IPS DF 4.7 (cell line): ENCODE data around the gene NPFFR1.
"Not testable (repeated sequence)": the region's sequence is repeated elsewhere in the genome, so short reads cannot be mapped to it uniquely, and the experiment has no call there.

ENCODE experiments used
- DNase-seq: peaks from one replicate; pipeline ENCODE4 v3.0.0-alpha.2; 2013; ENCODE audit warnings: low spot score; ENCODE audit errors: extremely low read depth

The NPFFR1 gene

DNA sequence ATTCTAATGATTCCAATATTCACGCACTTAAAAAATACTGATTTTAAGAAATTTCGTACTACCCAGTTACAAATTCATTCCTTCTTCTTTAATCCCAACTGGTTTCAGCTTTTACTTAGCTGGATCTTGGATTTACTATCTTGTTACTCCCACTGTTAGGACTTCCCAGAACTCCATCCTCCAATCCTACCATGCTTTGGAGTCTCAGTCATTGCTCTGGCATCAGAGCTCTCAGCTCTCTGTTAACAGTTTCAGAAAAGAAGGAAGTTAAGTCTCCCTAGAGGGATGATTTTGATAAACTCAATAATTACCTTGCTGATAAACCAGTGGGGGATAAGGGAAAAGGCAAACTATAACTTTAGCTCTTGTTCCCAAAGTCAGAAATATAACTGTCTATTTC, 60.1 kb downstream of the NPFFR1 start:
- DNase-seq = no peak

DNA sequence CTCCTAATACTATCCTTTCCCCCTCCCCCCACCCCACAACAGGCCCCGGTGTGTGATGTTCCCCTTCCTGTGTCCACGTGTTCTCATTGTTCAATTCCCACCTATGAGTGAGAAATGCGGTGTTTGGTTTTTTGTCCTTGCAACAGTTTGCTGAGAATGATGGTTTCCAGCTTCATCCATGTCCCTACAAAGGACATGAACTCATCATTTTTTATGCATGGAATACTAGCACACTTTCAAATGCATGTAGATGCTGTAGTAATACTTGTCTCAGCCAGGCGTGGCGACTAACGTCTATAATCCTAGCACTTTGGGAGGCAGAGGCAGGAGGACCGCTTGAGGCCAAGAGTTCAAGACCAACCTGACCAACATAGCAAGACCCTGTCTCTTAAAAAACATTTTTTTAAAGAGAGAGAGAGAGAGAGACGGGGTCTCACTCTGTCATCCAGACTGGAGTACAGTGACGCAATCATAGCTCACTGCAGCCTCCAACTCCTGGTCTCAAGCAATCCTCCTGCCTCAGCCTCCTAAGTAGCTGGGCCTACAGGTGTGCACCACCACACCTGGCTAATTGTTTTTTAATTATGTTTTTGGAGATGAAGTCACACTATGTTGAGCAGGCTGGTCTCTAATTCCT, 60.9 kb downstream of the NPFFR1 start:
- DNase-seq = not testable (repeated sequence)

DNA sequence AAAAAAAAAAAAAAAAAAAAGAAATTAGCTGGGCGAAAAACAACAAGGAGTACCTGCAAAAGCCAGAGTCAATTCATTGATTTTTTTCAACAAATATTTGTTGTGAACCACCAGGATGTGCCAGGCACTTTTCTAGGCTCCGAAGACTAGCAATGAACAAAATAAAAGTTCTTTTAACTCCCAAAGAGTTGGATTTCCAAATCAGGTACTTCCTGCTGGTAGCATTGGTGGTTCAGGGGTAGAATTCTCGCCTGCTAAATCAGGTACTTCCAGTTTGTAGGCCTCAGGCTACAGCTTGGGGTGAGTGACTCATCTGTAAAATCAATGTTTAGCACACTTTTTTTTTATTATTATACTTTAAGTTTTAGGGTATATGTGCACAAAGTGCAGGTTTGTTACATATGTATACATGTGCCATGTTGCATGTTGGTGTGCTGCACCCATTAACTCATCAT, 61.4 kb downstream of the NPFFR1 start:
- DNase-seq = no peak

DNA sequence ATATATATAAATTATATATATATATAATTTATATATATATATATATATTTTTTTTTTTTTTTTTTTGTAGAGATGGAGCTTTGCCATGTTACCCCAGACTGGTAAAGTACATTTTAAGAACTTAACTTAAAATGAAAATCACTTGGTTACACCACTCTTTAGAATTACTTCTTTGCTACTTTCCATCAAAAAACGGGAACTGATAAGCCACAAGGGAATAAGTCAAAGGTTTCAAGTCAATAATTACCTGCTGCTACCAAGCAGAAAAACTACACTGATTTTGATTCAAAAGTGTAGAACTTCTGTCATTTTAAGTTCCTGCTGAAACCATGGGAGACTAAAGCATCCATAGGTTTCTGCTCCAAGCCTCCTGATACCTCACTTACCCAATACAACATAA, 62.8 kb downstream of the NPFFR1 start:
- DNase-seq = no peak

DNA sequence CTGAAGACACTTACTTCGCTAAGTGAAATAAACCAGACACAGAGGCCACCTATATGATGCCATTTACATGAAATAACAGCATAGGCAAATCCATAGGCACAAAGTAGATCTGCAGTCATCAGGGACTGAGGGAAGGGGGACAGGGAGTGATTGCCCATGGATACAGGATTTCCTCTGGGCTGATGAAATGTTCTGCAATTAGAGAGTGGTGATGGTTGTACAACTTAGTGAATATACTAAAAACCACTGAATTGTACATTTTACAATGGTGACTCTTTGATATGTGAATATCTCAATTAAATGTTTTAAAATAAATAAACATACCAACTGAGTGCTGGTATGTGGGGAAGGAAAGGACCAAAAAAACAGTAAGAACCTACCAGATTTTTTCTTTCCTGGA, 70.9 kb downstream of the NPFFR1 start:
- no peak for DNase-seq

DNA sequence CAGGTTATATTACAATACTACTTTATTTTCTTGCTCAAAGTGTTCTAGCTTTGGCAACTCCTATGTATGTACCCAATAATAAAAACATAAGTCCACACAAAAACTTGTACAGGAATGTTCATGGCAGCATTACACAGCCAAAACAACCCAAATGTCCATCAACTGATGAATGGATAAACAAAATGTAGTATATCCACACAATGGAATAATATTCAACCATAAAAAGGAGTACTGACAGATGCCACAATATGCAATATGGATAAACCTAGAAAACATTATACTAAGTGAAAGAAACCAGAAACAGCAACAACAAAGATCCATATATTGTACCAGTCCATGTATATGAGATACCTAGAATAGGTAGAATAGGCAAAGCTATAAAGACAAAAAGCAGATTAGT, 71.5 kb downstream of the NPFFR1 start:
- no peak for DNase-seq

DNA sequence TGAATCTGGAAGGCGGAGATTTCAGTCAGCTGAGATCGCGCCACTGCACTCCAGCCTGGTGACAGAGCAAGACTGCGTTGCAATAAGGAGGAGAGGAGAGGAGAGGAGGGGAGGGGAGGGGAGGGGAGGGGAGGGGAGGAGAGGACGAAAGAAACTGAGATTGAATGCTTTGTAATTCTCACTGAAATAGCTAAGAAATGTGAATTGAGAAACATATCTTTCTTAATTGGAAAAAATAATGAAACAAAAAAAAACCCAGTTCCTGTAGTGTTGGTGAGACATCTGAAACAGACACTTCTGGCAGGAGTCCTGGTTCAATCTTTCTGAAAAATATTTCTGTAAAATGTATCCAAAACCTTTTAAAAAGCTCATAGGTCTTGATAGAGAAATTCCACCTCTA, 77.0 kb downstream of the NPFFR1 start:
- DNase-seq = no peak

DNA sequence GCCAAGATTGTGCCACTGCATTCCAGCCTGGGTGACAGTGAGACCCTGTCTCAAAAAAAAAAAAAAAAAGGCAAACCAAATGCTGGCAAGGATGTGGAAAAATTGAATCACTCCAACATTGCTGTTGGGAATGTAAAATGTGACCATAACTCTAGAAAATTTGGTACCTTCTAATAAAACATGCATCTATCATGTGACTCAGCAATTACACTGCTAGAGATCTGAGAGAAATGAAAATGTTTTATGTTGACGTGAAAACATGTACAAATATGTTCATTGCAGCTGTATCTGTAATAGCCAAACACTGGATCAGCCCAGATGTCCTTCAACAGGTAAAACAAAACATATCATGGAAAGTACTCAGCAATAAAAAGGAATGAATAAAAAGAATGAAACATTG, 82.7 kb downstream of the NPFFR1 start:
- DNase-seq = no peak

DNA sequence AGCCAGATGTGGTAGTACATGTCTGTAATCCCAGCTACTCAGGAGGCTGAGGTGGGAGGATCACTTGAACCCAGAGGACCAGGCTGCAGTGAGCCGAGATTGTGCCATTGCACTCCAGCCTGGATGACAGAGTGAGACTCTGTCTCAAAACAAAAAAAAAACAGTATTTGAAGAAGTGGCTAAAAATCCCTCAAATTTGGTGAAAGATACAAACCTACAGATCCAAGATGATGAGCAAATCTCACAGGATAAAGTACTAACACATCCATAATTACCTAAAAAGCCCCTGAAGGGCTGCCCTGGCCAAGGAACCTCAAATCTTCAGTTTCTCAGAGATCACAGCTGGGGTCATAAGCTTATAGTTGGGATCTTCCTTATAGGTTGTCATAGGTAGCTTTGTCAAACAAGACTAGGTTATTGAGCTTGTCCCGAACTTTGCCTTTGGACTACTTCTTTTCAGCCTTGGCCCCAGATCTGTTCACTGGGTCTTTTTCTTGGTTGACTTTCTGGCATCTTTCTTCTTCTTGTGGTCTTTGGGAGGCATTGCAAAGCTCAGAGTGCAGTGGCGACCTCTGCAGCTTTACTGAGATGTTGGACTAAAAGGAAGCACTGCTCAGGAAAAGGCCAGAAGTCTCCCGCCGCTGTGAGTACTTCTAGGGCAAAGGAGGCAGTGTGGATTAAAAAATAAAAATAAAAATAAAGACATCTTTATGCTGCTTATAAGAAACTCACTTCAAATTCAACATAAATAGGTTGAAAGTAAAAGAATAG, 84.9 kb downstream of the NPFFR1 start:
- no peak for DNase-seq
